Measurements from ENCODE around the gene LAMA4. TPM values are rescaled to one million over a fixed set of nuclear protein-coding genes. Genes with fewer than 3 reads are reported as not detected.
A peak's percentile ranks its signal among the peaks of the same experiment; 100 is the strongest.

LAMA4 gene
- total RNA-seq, 1 experiment from 2014 or later: 9.4 TPM

- Histone ChIP-seq H3K4me3 (ENCODE audit: low read length) (peak within 1 kb of the TSS; percentile 92), H2AFZ (ENCODE audit: low read length) (peak within 1 kb of the TSS; percentile 99), H3K4me1 (ENCODE audit: insufficient read depth, low read length) (no peaks in the 10 kb centered on the region), H3K79me2 (ENCODE audit: low read length) (no peaks in the 10 kb centered on the region; the same call in 1 of the 2 replicates), H3K36me3 (ENCODE audit: low read depth, low read length) (no peaks in the 10 kb centered on the region), H3K9me3 (ENCODE audit: low read length) (no peaks in the 10 kb centered on the region), H3F3A (ENCODE audit: low read length, unreplicated experiment) (no peaks in the 10 kb centered on the region), H3K27me3 (ENCODE audit: low read length) (no peaks in the 10 kb centered on the region), H3K4me2 (ENCODE audit: low read length) (peak within 1 kb of the TSS; percentile 97), H3K27ac (ENCODE audit: low read length) (no peak within 1 kb of the TSS), H3K9ac (ENCODE audit: low read length) (peak within 1 kb of the TSS; percentile 66), H3K9me2 (replicated peaks; ENCODE audit: low read length) (no peaks in the 10 kb centered on the region), H4K20me1 (ENCODE audit: low read length) (no peaks in the 10 kb centered on the region)
- intact Hi-C loops (cut with micrococcal nuclease): loop anchor here (1.0 kb wide), 1 partner anchor 76 kb away; no protein-coding TSS in a partner anchor
- ChIA-PET CTCF (interaction anchor here (0.6 to 2.8 kb wide), 2 partner anchors 46 to 76 kb away, joined by 6 to 28 read pairs; no protein-coding TSS in a partner anchor), POLR2A (ENCODE audit: unreplicated experiment) (interaction anchor here (0.6 kb wide), 3 partner anchors 50 to 979 kb away, joined by 3 to 4 read pairs (median 3); no protein-coding TSS in a partner anchor)
- DNase-seq (peak; percentile 89), ATAC-seq (peak; percentile 95)
- no TSS peak for BruUV-seq (replicated peaks)
- TF ChIP-seq EZH2phosphoT487 (IDR thresholded peaks at IDR 0.05; ENCODE audit: borderline replicate concordance, low read length) (no peak), EZH2 (IDR thresholded peaks at IDR 0.05; ENCODE audit: low read length, unreplicated experiment) (no peak), CTCF (conservative IDR thresholded peaks at IDR 0.05; ENCODE audit: low read depth, low read length) (no peak)
These were observed 167.0 kb downstream of the LAMA4 start, which contains the start of the genes FAM229B and TUBE1 for GRCh38 chr6:112087136-112087911. Gene FAM229B (plus strand): TSS chr6:112087591. CDS start chr6:112099284, 11,693 bp downstream. Gene TUBE1 (minus strand): TSS chr6:112087482. CDS start chr6:112087434, 48 bp downstream.

- Histone ChIP-seq H2AFZ (ENCODE audit: low read length) (peak overlapping the region; percentile 99), H3K9me3 (ENCODE audit: low read length) (no peaks in the 10 kb centered on the region), H3F3A (ENCODE audit: low read length, unreplicated experiment) (no peaks in the 10 kb centered on the region), H3K4me2 (ENCODE audit: low read length) (peak overlapping the region; percentile 97), H3K9ac (ENCODE audit: low read length) (peak overlapping the region; percentile 66), H3K27ac (ENCODE audit: low read length) (no peak overlapping the region), H3K79me2 (ENCODE audit: low read length) (no peaks in the 10 kb centered on the region; the same call in 1 of the 2 replicates), H3K36me3 (ENCODE audit: low read depth, low read length) (no peaks in the 10 kb centered on the region), H4K20me1 (ENCODE audit: low read length) (no peaks in the 10 kb centered on the region), H3K4me1 (ENCODE audit: insufficient read depth, low read length) (no peaks in the 10 kb centered on the region), H3K27me3 (ENCODE audit: low read length) (no peaks in the 10 kb centered on the region), H3K4me3 (ENCODE audit: low read length) (peak overlapping the region; percentile 92), H3K9me2 (replicated peaks; ENCODE audit: low read length) (no peaks in the 10 kb centered on the region)
- intact Hi-C loops (cut with micrococcal nuclease): loop anchor here (1.0 kb wide), 1 partner anchor 77 kb away; no protein-coding TSS in a partner anchor
- peak; percentile 49 for TF ChIP-seq CTCF (conservative IDR thresholded peaks at IDR 0.05; ENCODE audit: low read depth, low read length)
- TF ChIP-seq EZH2phosphoT487 (IDR thresholded peaks at IDR 0.05; ENCODE audit: borderline replicate concordance, low read length): no peak
- DNase-seq: peak; percentile 61
- ChIA-PET CTCF (interaction anchor here (2.8 kb wide), 1 partner anchor 77 kb away, joined by 28 read pairs; no protein-coding TSS in a partner anchor), POLR2A (ENCODE audit: unreplicated experiment) (no interaction called here)
- BruUV-seq (replicated peaks): TSS peak; percentile 57
- ATAC-seq: peak; percentile 69
These were observed 167.6 kb downstream of the LAMA4 start for GRCh38 chr6:112086744-112087135.
